H9 (cell line): ENCODE data around the gene SLIT1. TPM values are rescaled to one million over a fixed set of nuclear protein-coding genes. Genes with fewer than 3 reads are reported as not detected.

ENCODE experiments used
- DNase-seq: peaks from one replicate; pipeline ENCODE4 v3.0.0-alpha.2; 2017
- H2AFZ ChIP-seq: one replicate; pipeline ENCODE4 v1.6.1; 2013; ENCODE audit warnings: mild to moderate bottlenecking, low read length, control low read depth, moderate library complexity
- H2AK5ac ChIP-seq: 2 replicates; pipeline ENCODE4 v1.6.1; 2013; ENCODE audit warnings: low read length, control low read depth, mixed read lengths; ENCODE audit not compliant: insufficient read length
- H2BK120ac ChIP-seq: one replicate; pipeline ENCODE4 v1.6.1; 2013; ENCODE audit warnings: low read depth, mild to moderate bottlenecking, low read length, control low read depth, inconsistent platforms; ENCODE audit not compliant: poor library complexity, severe bottlenecking
- H2BK12ac ChIP-seq: 2 replicates; pipeline ENCODE4 v1.6.1; 2013; ENCODE audit warnings: low read length, control low read depth, mixed read lengths, low read depth; ENCODE audit not compliant: insufficient read length
- H2BK15ac ChIP-seq: 2 replicates; pipeline ENCODE4 v1.6.1; 2013; ENCODE audit warnings: low read depth, low read length, control low read depth
- H2BK20ac ChIP-seq: one replicate; pipeline ENCODE4 v1.6.1; 2013; ENCODE audit warnings: low read depth, mild to moderate bottlenecking, low read length, control low read depth, inconsistent platforms; ENCODE audit not compliant: poor library complexity, severe bottlenecking
- H2BK5ac ChIP-seq: 2 replicates; pipeline ENCODE4 v1.6.1; 2013; ENCODE audit warnings: low read length, control low read depth, mixed read lengths; ENCODE audit not compliant: insufficient read length
- H3K14ac ChIP-seq: 2 replicates; pipeline ENCODE4 v1.6.1; 2013; ENCODE audit warnings: low read length, control low read depth; ENCODE audit not compliant: insufficient read depth
- H3K18ac ChIP-seq: 2 replicates; pipeline ENCODE4 v1.6.1; 2013; ENCODE audit warnings: low read depth, mild to moderate bottlenecking, mixed read lengths, low read length, control low read depth; ENCODE audit not compliant: insufficient read length
- H3K23ac ChIP-seq: 2 replicates; pipeline ENCODE4 v1.6.1; 2013; ENCODE audit warnings: low read length, control low read depth, mixed read lengths, low read depth; ENCODE audit not compliant: insufficient read length
- H3K23me2 ChIP-seq: 2 replicates; pipeline ENCODE4 v1.6.1; 2013; ENCODE audit warnings: low read depth, mild to moderate bottlenecking, mixed read lengths, low read length, control low read depth; ENCODE audit not compliant: insufficient read length, poor library complexity, severe bottlenecking
- H3K27ac ChIP-seq: 2 replicates; pipeline ENCODE4 v1.5.1; 2013; ENCODE audit warnings: low read length, control low read depth, mixed read lengths, low read depth; ENCODE audit not compliant: insufficient read length
- H3K27me3 ChIP-seq: 2 replicates; pipeline ENCODE4 v1.6.1; 2013; ENCODE audit warnings: low read length, control low read depth, inconsistent platforms; ENCODE audit not compliant: insufficient read depth
- H3K4ac ChIP-seq: 2 replicates; pipeline ENCODE4 v1.6.1; 2013; ENCODE audit warnings: low read depth, mild to moderate bottlenecking, control low read depth, inconsistent platforms, low read length, moderate library complexity
- H3K4me1 ChIP-seq: 2 replicates; pipeline ENCODE4 v1.6.1; 2013; ENCODE audit warnings: low read length, control low read depth, inconsistent platforms; ENCODE audit not compliant: insufficient read depth
- H3K4me2 ChIP-seq: 2 replicates; pipeline ENCODE4 v1.6.1; 2013; ENCODE audit warnings: low read length, control low read depth, mixed read lengths; ENCODE audit not compliant: insufficient read length, insufficient read depth
- H3K56ac ChIP-seq: 2 replicates; pipeline ENCODE4 v1.6.1; 2013; ENCODE audit warnings: low read depth, mild to moderate bottlenecking, mixed read lengths, low read length, control low read depth; ENCODE audit not compliant: insufficient read length
- H3K79me1 ChIP-seq: 2 replicates; pipeline ENCODE4 v1.6.1; 2013; ENCODE audit warnings: low read depth, mild to moderate bottlenecking, moderate library complexity, low read length, control low read depth, inconsistent platforms; ENCODE audit not compliant: insufficient read depth, poor library complexity, severe bottlenecking
- H3K79me2 ChIP-seq: 2 replicates; pipeline ENCODE4 v1.6.1; 2013; ENCODE audit warnings: low read length, control low read depth, inconsistent platforms; ENCODE audit not compliant: insufficient read depth
- H3K9ac ChIP-seq: 2 replicates; pipeline ENCODE4 v1.6.1; 2013; ENCODE audit warnings: low read length, control low read depth, mixed read lengths; ENCODE audit not compliant: insufficient read length; ENCODE audit errors: extremely low read depth
- H3K9me3 ChIP-seq: one replicate; pipeline ENCODE4 v1.6.1; 2013; ENCODE audit warnings: low read depth, low read length, inconsistent platforms; ENCODE audit not compliant: control insufficient read depth
- H3T11ph ChIP-seq: one replicate; pipeline ENCODE4 v1.6.1; 2013; ENCODE audit warnings: mild to moderate bottlenecking, low read length, control low read depth, inconsistent platforms
- H4K20me1 ChIP-seq: one replicate; pipeline ENCODE4 v1.6.1; 2013; ENCODE audit not compliant: control insufficient read depth, insufficient read length, insufficient read depth
- H4K5ac ChIP-seq: 2 replicates; pipeline ENCODE4 v1.6.1; 2013; ENCODE audit warnings: low read depth, mild to moderate bottlenecking, mixed read lengths, low read length, control low read depth; ENCODE audit not compliant: insufficient read length
- H4K8ac ChIP-seq: replicated peaks from 2 replicates; pipeline ENCODE4 v1.6.1; 2013; ENCODE audit warnings: low read length, control low read depth, mixed read lengths, low read depth; ENCODE audit not compliant: insufficient read length
- H4K91ac ChIP-seq: 2 replicates; pipeline ENCODE4 v1.6.1; 2013; ENCODE audit warnings: low read depth, mild to moderate bottlenecking, moderate library complexity, mixed read lengths, low read length, control low read depth; ENCODE audit not compliant: insufficient read length
- H3K27ac Mint-ChIP-seq, 3 experiments: 2 replicates in 2 of 3; 3 replicates in 1 of 3; pipeline ENCODE4 v1.8.0; 2020 to 2021; ENCODE audit warnings: mixed read lengths in 3 of 3, mild to moderate bottlenecking in 1 of 3, moderate library complexity in 1 of 3
- H3K27me3 Mint-ChIP-seq: 2 replicates; pipeline ENCODE4 v1.8.0; 2021; ENCODE audit warnings: low read depth, mild to moderate bottlenecking, moderate library complexity, mixed read lengths
- H3K36me3 Mint-ChIP-seq, 3 experiments: 2 replicates in 2 of 3; 3 replicates in 1 of 3; pipeline ENCODE4 v1.8.0; 2020 to 2021; ENCODE audit warnings: low read depth in 3 of 3, mixed read lengths in 3 of 3; ENCODE audit not compliant: insufficient read depth in 1 of 3
- H3K4me1 Mint-ChIP-seq, 2 experiments: 2 replicates each; pipeline ENCODE4 v1.8.0; 2020; ENCODE audit warnings: mixed read lengths in 2 of 2
- H3K4me3 Mint-ChIP-seq, 2 experiments: 2 replicates in 1 of 2; 3 replicates in 1 of 2; pipeline ENCODE4 v1.8.0; 2020 to 2021; ENCODE audit warnings: mild to moderate bottlenecking in 2 of 2, mixed read lengths in 2 of 2, moderate library complexity in 1 of 2
- H3K9me3 Mint-ChIP-seq, 2 experiments: 2 replicates in 1 of 2; 3 replicates in 1 of 2; pipeline ENCODE4 v1.8.0; 2020; ENCODE audit warnings: mild to moderate bottlenecking in 2 of 2, mixed read lengths in 2 of 2, moderate library complexity in 1 of 2
- CTCF ChIP-seq: fragments of 200-600 bp; sonication (generic); conservative IDR thresholded peaks from 3 replicates; pipeline ENCODE4 v1.8.0; 2021; ENCODE audit warnings: antibody characterized with exemption, mild to moderate bottlenecking
- WGBS: extraction: QIAGEN DNeasy Blood & Tissue Kit; methylation state at CpG from one replicate; pipeline ENCODE4 v1.1.7; 2013; ENCODE audit warnings: missing lambda C conversion rate, low lambda C conversion rate, mixed read lengths; ENCODE audit not compliant: insufficient read length; ENCODE audit errors: extremely low coverage; 5-methylcytosine and 5-hydroxymethylcytosine counted together
- total RNA-seq: library from RNA; stranded (reverse); gene quantifications from 2 replicates; pipeline ENCODE4 v1.2.1, GENCODE V29; 2021

The SLIT1 gene
- total RNA-seq, 1 experiment from 2014 or later: 0.57 TPM

GRCh38 chr10:97040706-97041105 lies 145.1 kb downstream of the SLIT1 start:
- Histone ChIP-seq H3K4me1 (no peaks in the 10 kb centered on the region), H4K8ac (no peak overlapping the region), H2BK12ac (no peak overlapping the region), H3K18ac (no peak overlapping the region), H3K23ac (no peak overlapping the region), H2BK5ac (no peak overlapping the region), H3K79me2 (no peaks in the 10 kb centered on the region), H3K9ac (no peak overlapping the region), H4K20me1 (no peaks in the 10 kb centered on the region), H3K4me2 (no peak overlapping the region), H3K9me3 (no peaks in the 10 kb centered on the region), H3K23me2 (no peaks in the 10 kb centered on the region), H2BK20ac (no peak overlapping the region), H3T11ph (no peak overlapping the region), H4K91ac (no peak overlapping the region), H2AK5ac (no peak overlapping the region), H3K56ac (no peak overlapping the region), H3K4ac (no peak overlapping the region), H3K79me1 (no peaks in the 10 kb centered on the region), H4K5ac (no peak overlapping the region), H2BK120ac (no peak overlapping the region), H2BK15ac (no peak overlapping the region), H3K27ac (no peak overlapping the region), H3K27me3 (no peaks in the 10 kb centered on the region), H3K14ac (no peak overlapping the region), H2AFZ (no peak overlapping the region)
- no CpG with 5 or more reads among the region's 8 CpGs for WGBS
- no peak for DNase-seq
- no peak overlapping the region for H3K27ac Mint-ChIP-seq
- peaks cover 12 to 16% of the 10 kb centered on the region in 2 experiments for H3K4me1 Mint-ChIP-seq
- TF ChIP-seq CTCF: no peak
- H3K36me3 Mint-ChIP-seq: no peaks in the 10 kb centered on the region
- peaks cover 19% of the 10 kb centered on the region for H3K27me3 Mint-ChIP-seq
- H3K4me3 Mint-ChIP-seq: no peak overlapping the region
- H3K9me3 Mint-ChIP-seq: no peaks in the 10 kb centered on the region
